SK-N-SH treated with all-trans-retinoic acid at 6 μM for 48 hours (cell line): ENCODE results near the gene ZBTB39.

Source experiments
- ATAC-seq: fragments of 200-7000 bp; cut with Tn5 transposase; 3 replicates; pipeline ENCODE4 v1.9.1; 2020; ENCODE audit warnings: mild to moderate bottlenecking, moderate library complexity
- ARNTL ChIP-seq: fragments of 450-650 bp; formaldehyde crosslinking; IDR thresholded peaks from 2 replicates; pipeline ENCODE4 v1.5.0; 2020; ENCODE audit warnings: low read depth, mild to moderate bottlenecking, moderate library complexity, borderline replicate concordance
- BACH2 ChIP-seq: fragments of 250-450 bp; sonication (Bioruptor Pico); IDR thresholded peaks from 2 replicates; pipeline ENCODE4 v1.9.0; 2021; ENCODE audit warnings: mild to moderate bottlenecking, borderline replicate concordance
- CSRNP3 ChIP-seq: fragments of 250-450 bp; sonication (Bioruptor Pico); IDR thresholded peaks from 2 replicates; pipeline ENCODE4 v1.5.1; 2021; ENCODE audit warnings: mild to moderate bottlenecking, moderate library complexity
- OSR1 ChIP-seq: fragments of 250-450 bp; sonication (Bioruptor Pico); IDR thresholded peaks from 2 replicates; pipeline ENCODE4 v1.8.0; 2022; ENCODE audit warnings: moderate library complexity, mild to moderate bottlenecking, inconsistent platforms
- RARB ChIP-seq: fragments of 250-450 bp; sonication (Bioruptor Pico); IDR thresholded peaks from 2 replicates; pipeline ENCODE4 v1.8.0; 2021; ENCODE audit warnings: mild to moderate bottlenecking, moderate library complexity
- SNAI2 ChIP-seq: fragments of 250-450 bp; sonication (Bioruptor Pico); IDR thresholded peaks from 2 replicates; pipeline ENCODE4 v1.5.0; 2020; ENCODE audit warnings: mild to moderate bottlenecking, moderate library complexity
- TCF4 ChIP-seq: fragments of 250-450 bp; sonication (Bioruptor Pico); IDR thresholded peaks from 2 replicates; pipeline ENCODE4 v1.8.0; 2021; ENCODE audit warnings: mild to moderate bottlenecking, moderate library complexity, borderline replicate concordance
- TOX ChIP-seq: fragments of 250-450 bp; sonication (Bioruptor Pico); IDR thresholded peaks from 2 replicates; pipeline ENCODE4 v1.8.0; 2021; ENCODE audit warnings: mild to moderate bottlenecking, moderate library complexity, borderline replicate concordance
- TSHZ2 ChIP-seq: fragments of 250-450 bp; sonication (Bioruptor Pico); IDR thresholded peaks from 2 replicates; pipeline ENCODE4 v1.5.0; 2020; ENCODE audit warnings: mild to moderate bottlenecking, moderate library complexity
- ZNF565 ChIP-seq: fragments of 450-650 bp; formaldehyde crosslinking; conservative IDR thresholded peaks from 2 replicates; pipeline ENCODE4 v1.5.0; 2020; ENCODE audit warnings: low read depth, mild to moderate bottlenecking, moderate library complexity
- ZNF70 ChIP-seq: fragments of 450-650 bp; formaldehyde crosslinking; IDR thresholded peaks from 2 replicates; pipeline ENCODE4 v1.5.0; 2020; ENCODE audit warnings: mild to moderate bottlenecking, moderate library complexity
- ZNF8 ChIP-seq: fragments of 450-650 bp; formaldehyde crosslinking; IDR thresholded peaks from 2 replicates; pipeline ENCODE4 v1.5.0; 2020; ENCODE audit warnings: mild to moderate bottlenecking, moderate library complexity

Gene ZBTB39

GRCh38 chr12:56951582-56952339 is 54.6 kb downstream of the ZBTB39 start:
- no peak for ATAC-seq
- no peak for TF ChIP-seq ZNF565
- TF ChIP-seq TCF4 (CRISPR knock-in tag), result no peak
- no peak for TF ChIP-seq TSHZ2
- no peak for TF ChIP-seq CSRNP3 (CRISPR knock-in tag)
- TF ChIP-seq OSR1 (CRISPR knock-in tag), result no peak
- TF ChIP-seq ZNF70 (CRISPR knock-in tag), result no peak
- no peak for TF ChIP-seq SNAI2 (CRISPR knock-in tag)
- TF ChIP-seq BACH2 (CRISPR knock-in tag), result no peak
- no peak for TF ChIP-seq TOX (CRISPR knock-in tag)

DNA sequence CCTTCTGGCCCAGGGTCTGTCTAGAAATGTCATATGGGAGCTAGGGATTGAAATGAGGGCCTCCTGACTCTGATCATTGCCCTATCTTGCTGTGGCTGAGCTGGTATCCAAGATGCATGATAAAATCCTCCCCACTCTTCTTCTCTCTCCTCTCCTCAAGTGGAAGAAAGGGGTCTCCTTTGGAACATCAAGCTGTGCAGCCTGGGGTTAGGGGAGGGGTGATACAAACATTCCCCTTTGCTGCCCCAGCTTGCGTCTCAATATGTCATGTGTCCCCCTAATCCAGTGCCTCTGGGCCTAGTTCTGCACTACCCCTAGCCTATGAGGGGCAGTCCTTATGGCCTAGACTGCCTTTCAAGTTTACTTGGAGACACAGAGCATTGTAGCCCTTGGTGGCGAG is 57.5 kb downstream of the ZBTB39 start:
- no peak for ATAC-seq
- TF ChIP-seq OSR1 (CRISPR knock-in tag), result no peak
- no peak for TF ChIP-seq ARNTL (CRISPR knock-in tag)
- no peak for TF ChIP-seq ZNF8 (CRISPR knock-in tag)
- TF ChIP-seq ZNF70 (CRISPR knock-in tag), result no peak
- no peak for TF ChIP-seq RARB (CRISPR knock-in tag)
- TF ChIP-seq CSRNP3 (CRISPR knock-in tag), result no peak
- TF ChIP-seq SNAI2 (CRISPR knock-in tag), result no peak
